WTC11 (cell line): Measurements from ENCODE around the gene ARSA. TPM values are rescaled to one million over a fixed set of nuclear protein-coding genes. Genes with fewer than 3 reads are reported as not detected.
A peak's percentile ranks its signal among the peaks of the same experiment; 100 is the strongest.

ENCODE experiments used
- ATAC-seq: fragments of 200-7000 bp; cut with Tn5 transposase; 2 replicates; pipeline ENCODE4 v1.10.0; 2021; ENCODE audit warnings: mild to moderate bottlenecking, moderate library complexity
- CTCF ChIA-PET: fragments of 300-600 bp; sonication (Branson Sonifier 250); formaldehyde crosslinking; loops from one replicate; lab custom pipeline; 2021; ENCODE audit warnings: antibody characterized with exemption; lab: Charles Lee
- POLR2A ChIA-PET: fragments of 350-600 bp; sonication (Branson Sonifier 250); formaldehyde crosslinking; loops from one replicate; lab custom pipeline; 2021; ENCODE audit warnings: antibody characterized with exemption; lab: Charles Lee
- DNase-seq: peaks from one replicate; pipeline ENCODE4 v3.0.0; 2021; ENCODE audit warnings: low spot score
- H3K27ac Mint-ChIP-seq: 2 replicates; pipeline ENCODE4 v1.8.0; 2021; ENCODE audit warnings: mixed read lengths
- H3K27me3 Mint-ChIP-seq: 2 replicates; pipeline ENCODE4 v1.8.0; 2021; ENCODE audit warnings: low read depth, mild to moderate bottlenecking, moderate library complexity, mixed read lengths
- H3K36me3 Mint-ChIP-seq: 2 replicates; pipeline ENCODE4 v1.8.0; 2021; ENCODE audit warnings: mixed read lengths
- H3K4me1 Mint-ChIP-seq: 2 replicates; pipeline ENCODE4 v1.8.0; 2022; ENCODE audit warnings: mixed read lengths
- H3K4me3 Mint-ChIP-seq: 2 replicates; pipeline ENCODE4 v1.8.0; 2021; ENCODE audit warnings: mild to moderate bottlenecking, moderate library complexity, mixed read lengths
- H3K9me3 Mint-ChIP-seq: 2 replicates; pipeline ENCODE4 v1.8.0; 2021; ENCODE audit warnings: mixed read lengths
- CBFB ChIP-seq: sonication (generic); formaldehyde crosslinking; IDR thresholded peaks from 2 replicates; pipeline ENCODE4 v1.8.1; 2022; ENCODE audit warnings: mild to moderate bottlenecking, low read depth, missing genetic modification reagents
- CDX4 ChIP-seq: fragments of 250-450 bp; sonication (Bioruptor Pico); IDR thresholded peaks from 2 replicates; pipeline ENCODE4 v1.9.0; 2021; ENCODE audit warnings: moderate library complexity, mild to moderate bottlenecking, inconsistent platforms, borderline replicate concordance
- CTCF ChIP-seq: fragments of 200-600 bp; IDR thresholded peaks from 2 replicates; pipeline ENCODE4 v1.8.0; 2022; ENCODE audit warnings: antibody characterized with exemption
- E2F1 ChIP-seq: sonication (generic); formaldehyde crosslinking; IDR thresholded peaks from 2 replicates; pipeline ENCODE4 v1.8.0; 2022; ENCODE audit warnings: mild to moderate bottlenecking, missing genetic modification reagents
- GABPB1 ChIP-seq: sonication (generic); formaldehyde crosslinking; IDR thresholded peaks from 2 replicates; pipeline ENCODE4 v1.8.1; 2023; ENCODE audit warnings: mild to moderate bottlenecking, missing genetic modification reagents
- MYBL2 ChIP-seq: sonication (generic); formaldehyde crosslinking; IDR thresholded peaks from 2 replicates; pipeline ENCODE4 v1.8.1; 2023; ENCODE audit warnings: mild to moderate bottlenecking, moderate library complexity, missing genetic modification reagents
- NFE2L1 ChIP-seq: sonication (generic); formaldehyde crosslinking; IDR thresholded peaks from 2 replicates; pipeline ENCODE4 v1.8.1; 2023; ENCODE audit warnings: missing genetic modification reagents
- NFYB ChIP-seq: sonication (generic); formaldehyde crosslinking; conservative IDR thresholded peaks from 2 replicates; pipeline ENCODE4 v1.8.0; 2022; ENCODE audit warnings: low read depth, missing genetic modification reagents
- OVOL2 ChIP-seq: fragments of 250-450 bp; sonication (Bioruptor Pico); IDR thresholded peaks from 2 replicates; pipeline ENCODE4 v1.9.0; 2021; ENCODE audit warnings: mild to moderate bottlenecking, borderline replicate concordance
- SP1 ChIP-seq: sonication (generic); formaldehyde crosslinking; conservative IDR thresholded peaks from 2 replicates; pipeline ENCODE4 v1.8.1; 2022; ENCODE audit warnings: missing genetic modification reagents
- TCF7 ChIP-seq: sonication (generic); formaldehyde crosslinking; IDR thresholded peaks from 2 replicates; pipeline ENCODE4 v1.8.0; 2022; ENCODE audit warnings: mild to moderate bottlenecking, low read depth, missing genetic modification reagents, moderate library complexity
- ZNF232 ChIP-seq: sonication (generic); formaldehyde crosslinking; IDR thresholded peaks from 2 replicates; pipeline ENCODE4 v1.8.0; 2022; ENCODE audit warnings: mild to moderate bottlenecking, missing genetic modification reagents
- ZNF317 ChIP-seq: sonication (generic); formaldehyde crosslinking; IDR thresholded peaks from 2 replicates; pipeline ENCODE4 v1.8.1; 2023; ENCODE audit warnings: low read depth, mild to moderate bottlenecking, moderate library complexity, missing genetic modification reagents, borderline replicate concordance
- ZNF423 ChIP-seq: fragments of 250-450 bp; sonication (Bioruptor Pico); IDR thresholded peaks from 2 replicates; pipeline ENCODE4 v2.1.2; 2022; ENCODE audit warnings: mild to moderate bottlenecking, moderate library complexity
- total RNA-seq: library from RNA; stranded (reverse); gene quantifications from 3 replicates; pipeline ENCODE4 v1.2.3, GENCODE V29; 2021
- TF ChIP-seq, protein P1 (sequence below): sonication (generic); formaldehyde crosslinking; conservative IDR thresholded peaks from 2 replicates; pipeline ENCODE4 v1.8.1; 2023; ENCODE audit warnings: mild to moderate bottlenecking, low read depth, missing genetic modification reagents, moderate library complexity
- TF ChIP-seq, protein P2 (sequence below): sonication (generic); formaldehyde crosslinking; IDR thresholded peaks from 2 replicates; pipeline ENCODE4 v1.8.1; 2022; ENCODE audit warnings: mild to moderate bottlenecking, moderate library complexity, missing genetic modification reagents
- TF ChIP-seq, protein P3 (sequence below): fragments of 250-450 bp; sonication (Bioruptor Pico); IDR thresholded peaks from 2 replicates; pipeline ENCODE4 v2.1.2; 2022; ENCODE audit warnings: mild to moderate bottlenecking, moderate library complexity

Gene ARSA
- total RNA-seq, 1 experiment from 2014 or later, result 18.8 TPM

GRCh38 chr22:50676661-50677492, 48.9 kb upstream of the ARSA start:
- Mint-ChIP-seq H3K27ac (no peak overlapping the region), H3K4me1 (peaks cover 13% of the 10 kb centered on the region), H3K36me3 (peaks cover 16% of the 10 kb centered on the region), H3K9me3 (peaks cover 6% of the 10 kb centered on the region), H3K27me3 (peaks cover 29% of the 10 kb centered on the region), H3K4me3 (no peak overlapping the region)
- CTCF ChIA-PET, result interaction anchor here (0.8 to 1.6 kb wide), 3 partner anchors 35 to 151 kb away, joined by 3 to 7 read pairs (median 3); partner anchors contain the start of gene SCO2
- DNase-seq (no peak), ATAC-seq (no peak)
- no peak for TF ChIP-seq CTCF
- no peak for TF ChIP-seq SP1 (CRISPR knock-in tag)
- POLR2A ChIA-PET, result no interaction called here

DNA sequence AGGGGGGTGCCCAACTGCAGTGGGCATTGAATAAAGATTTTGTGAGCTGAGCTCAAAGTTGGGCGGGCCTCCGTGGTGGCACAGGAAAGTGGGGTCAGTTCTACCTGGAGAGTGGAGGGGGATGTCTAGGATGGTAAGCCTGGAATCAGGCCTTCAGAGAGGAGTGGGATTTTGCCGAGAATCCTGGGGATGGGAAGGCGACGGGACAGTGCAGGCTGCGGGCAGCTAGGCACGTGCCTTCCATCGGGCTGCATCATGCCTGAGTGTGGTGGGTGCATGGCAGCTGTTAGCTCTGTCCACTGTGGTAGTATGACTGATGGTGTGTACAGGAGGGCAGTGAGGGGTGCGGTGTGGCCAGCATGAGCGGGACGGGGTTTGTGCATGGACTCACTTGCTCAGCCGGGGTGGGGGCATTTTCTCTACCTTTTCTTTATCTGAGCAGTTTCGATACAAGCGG, 48.3 kb upstream of the ARSA start:
- no peak for TF ChIP-seq ZNF423 (CRISPR knock-in tag)
- TF ChIP-seq, protein P1, sequence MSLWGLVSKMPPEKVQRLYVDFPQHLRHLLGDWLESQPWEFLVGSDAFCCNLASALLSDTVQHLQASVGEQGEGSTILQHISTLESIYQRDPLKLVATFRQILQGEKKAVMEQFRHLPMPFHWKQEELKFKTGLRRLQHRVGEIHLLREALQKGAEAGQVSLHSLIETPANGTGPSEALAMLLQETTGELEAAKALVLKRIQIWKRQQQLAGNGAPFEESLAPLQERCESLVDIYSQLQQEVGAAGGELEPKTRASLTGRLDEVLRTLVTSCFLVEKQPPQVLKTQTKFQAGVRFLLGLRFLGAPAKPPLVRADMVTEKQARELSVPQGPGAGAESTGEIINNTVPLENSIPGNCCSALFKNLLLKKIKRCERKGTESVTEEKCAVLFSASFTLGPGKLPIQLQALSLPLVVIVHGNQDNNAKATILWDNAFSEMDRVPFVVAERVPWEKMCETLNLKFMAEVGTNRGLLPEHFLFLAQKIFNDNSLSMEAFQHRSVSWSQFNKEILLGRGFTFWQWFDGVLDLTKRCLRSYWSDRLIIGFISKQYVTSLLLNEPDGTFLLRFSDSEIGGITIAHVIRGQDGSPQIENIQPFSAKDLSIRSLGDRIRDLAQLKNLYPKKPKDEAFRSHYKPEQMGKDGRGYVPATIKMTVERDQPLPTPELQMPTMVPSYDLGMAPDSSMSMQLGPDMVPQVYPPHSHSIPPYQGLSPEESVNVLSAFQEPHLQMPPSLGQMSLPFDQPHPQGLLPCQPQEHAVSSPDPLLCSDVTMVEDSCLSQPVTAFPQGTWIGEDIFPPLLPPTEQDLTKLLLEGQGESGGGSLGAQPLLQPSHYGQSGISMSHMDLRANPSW (CRISPR knock-in tag), result no peak
- TF ChIP-seq CBFB (CRISPR knock-in tag), result no peak
- no peak for TF ChIP-seq MYBL2 (CRISPR knock-in tag)
- no peak for TF ChIP-seq GABPB1 (CRISPR knock-in tag)
- no peak for TF ChIP-seq NFYB (CRISPR knock-in tag)
- TF ChIP-seq, protein P2, sequence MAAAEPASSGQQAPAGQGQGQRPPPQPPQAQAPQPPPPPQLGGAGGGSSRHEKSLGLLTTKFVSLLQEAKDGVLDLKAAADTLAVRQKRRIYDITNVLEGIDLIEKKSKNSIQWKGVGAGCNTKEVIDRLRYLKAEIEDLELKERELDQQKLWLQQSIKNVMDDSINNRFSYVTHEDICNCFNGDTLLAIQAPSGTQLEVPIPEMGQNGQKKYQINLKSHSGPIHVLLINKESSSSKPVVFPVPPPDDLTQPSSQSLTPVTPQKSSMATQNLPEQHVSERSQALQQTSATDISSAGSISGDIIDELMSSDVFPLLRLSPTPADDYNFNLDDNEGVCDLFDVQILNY, result no peak
- TF ChIP-seq TCF7, result no peak
- no peak for TF ChIP-seq NFE2L1
- no peak for TF ChIP-seq OVOL2 (CRISPR knock-in tag)
- TF ChIP-seq CDX4 (CRISPR knock-in tag), result no peak
- TF ChIP-seq E2F1 (CRISPR knock-in tag), result no peak
- TF ChIP-seq, protein P3, sequence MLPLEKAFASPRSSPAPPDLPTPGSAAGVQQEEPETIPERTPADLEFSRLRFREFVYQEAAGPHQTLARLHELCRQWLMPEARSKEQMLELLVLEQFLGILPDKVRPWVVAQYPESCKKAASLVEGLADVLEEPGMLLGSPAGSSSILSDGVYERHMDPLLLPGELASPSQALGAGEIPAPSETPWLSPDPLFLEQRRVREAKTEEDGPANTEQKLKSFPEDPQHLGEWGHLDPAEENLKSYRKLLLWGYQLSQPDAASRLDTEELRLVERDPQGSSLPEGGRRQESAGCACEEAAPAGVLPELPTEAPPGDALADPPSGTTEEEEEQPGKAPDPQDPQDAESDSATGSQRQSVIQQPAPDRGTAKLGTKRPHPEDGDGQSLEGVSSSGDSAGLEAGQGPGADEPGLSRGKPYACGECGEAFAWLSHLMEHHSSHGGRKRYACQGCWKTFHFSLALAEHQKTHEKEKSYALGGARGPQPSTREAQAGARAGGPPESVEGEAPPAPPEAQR (CRISPR knock-in tag), result no peak
- no peak for TF ChIP-seq ZNF232 (CRISPR knock-in tag)
- no peak for TF ChIP-seq ZNF317 (CRISPR knock-in tag)
- POLR2A ChIA-PET, result no interaction called here
- peaks cover 36% of the 10 kb centered on the region for H3K27me3 Mint-ChIP-seq
- DNase-seq, result no peak
- ATAC-seq, result no peak
- peaks cover 13% of the 10 kb centered on the region for H3K4me1 Mint-ChIP-seq
- peaks cover 14% of the 10 kb centered on the region for H3K36me3 Mint-ChIP-seq
- CTCF ChIA-PET, result interaction anchor here (0.8 to 1.6 kb wide), 3 partner anchors 35 to 151 kb away, joined by 3 to 7 read pairs (median 3); partner anchors contain the start of genes SCO2 and SYCE3
- H3K9me3 Mint-ChIP-seq, result peaks cover 4% of the 10 kb centered on the region
- peak overlapping the region; percentile 60 for H3K4me3 Mint-ChIP-seq
- no peak overlapping the region; the same call in 1 of the 2 replicates for H3K27ac Mint-ChIP-seq
